ENCODE results near the gene LRRC75A. TPM values are rescaled to one million over a fixed set of nuclear protein-coding genes. Genes with fewer than 3 reads are reported as not detected.
"Not testable (repeated sequence)": the region's sequence is repeated elsewhere in the genome, so short reads cannot be mapped to it uniquely, and the experiment has no call there.

LRRC75A gene
- total and polyA plus RNA-seq, 2 of the 8 experiments (the other 6 are each of a cell fraction or from before 2014, with no cell fraction given), result 9.7 to 9.9 TPM

DNA sequence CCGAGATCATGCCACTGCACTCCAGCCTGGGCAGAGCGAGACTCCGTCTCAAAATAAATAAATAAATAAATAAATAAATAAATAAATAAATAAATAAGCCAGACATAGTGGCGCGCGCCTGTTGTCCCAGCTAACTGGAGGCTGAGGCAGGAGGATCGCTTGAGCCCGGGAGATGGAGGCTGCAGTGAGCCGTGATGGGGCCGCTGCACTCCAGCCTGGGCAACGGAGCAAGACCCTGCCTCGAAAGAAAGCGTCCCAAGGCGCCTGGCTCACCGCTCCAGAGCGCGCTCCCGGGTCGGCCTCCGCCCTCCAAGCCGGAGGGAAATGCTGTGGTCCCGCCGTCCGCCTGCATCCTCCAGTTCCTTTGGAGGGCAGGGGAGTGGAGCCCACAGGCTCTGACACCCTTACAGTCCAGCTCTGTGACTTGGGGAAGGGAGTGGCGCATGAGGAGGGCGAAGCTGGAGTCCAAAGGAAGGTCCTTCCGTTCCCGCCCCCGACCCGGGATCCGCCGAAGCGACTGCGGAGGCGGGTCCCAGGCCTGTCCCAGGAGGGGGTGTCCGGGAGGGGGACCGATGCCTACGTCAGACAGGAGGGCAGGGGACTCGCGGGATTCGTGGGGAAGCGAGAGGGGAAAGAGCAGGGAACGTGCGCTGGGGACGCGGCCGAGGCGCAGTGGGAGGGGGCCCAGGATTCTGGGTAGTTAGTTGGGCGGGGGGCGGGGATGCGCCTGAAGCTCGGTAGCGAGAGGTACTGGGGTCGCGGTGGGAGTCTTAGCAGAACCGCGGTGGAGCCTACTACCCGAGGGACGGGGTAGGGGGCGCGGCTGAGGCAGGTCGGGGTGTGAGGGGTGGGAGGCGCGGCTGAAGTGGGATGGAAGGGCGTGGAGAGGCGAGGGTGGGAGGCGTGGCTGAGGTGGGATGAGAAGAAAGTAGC lies 85.0 kb downstream of the LRRC75A start (continued):
- TF ChIP-seq BRCA1 (IDR thresholded peaks at IDR 0.05; ENCODE audit: low read depth, low read length), result peak; percentile 29
- TF ChIP-seq CHD1 (IDR thresholded peaks at IDR 0.05; ENCODE audit: low read depth, low read length), result no peak

DNA sequence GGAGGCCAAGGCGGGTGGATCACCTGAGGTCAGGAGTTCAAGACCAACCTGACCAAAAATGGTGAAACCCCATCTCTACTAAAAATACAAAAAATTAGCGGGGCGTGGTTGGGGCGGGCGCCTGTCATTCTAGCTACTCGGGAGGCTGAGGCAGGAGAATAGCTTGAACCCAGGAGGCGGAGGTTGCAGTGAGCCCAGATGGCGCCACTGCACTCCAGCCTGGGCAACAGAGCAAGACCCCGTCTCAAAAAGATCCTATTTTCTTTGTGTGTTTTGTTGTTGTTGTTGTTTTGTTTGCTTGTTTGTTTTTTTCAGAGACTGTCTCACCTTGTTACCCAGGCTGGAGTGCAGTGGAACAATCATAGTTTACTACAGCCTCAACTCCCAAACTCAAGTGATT lies 88.1 kb downstream of the LRRC75A start:
- H3K27ac ChIP-seq (ENCODE audit: low read depth, low read length); FAIRE-seq; H2BK15ac ChIP-seq (ENCODE audit: low read length); H3K14ac ChIP-seq (ENCODE audit: insufficient read length); H3K9ac ChIP-seq (replicated peaks in 1 of 4; ENCODE audit: extremely low read depth in 1 of 4, low read depth in 3 of 4, low read length in 3 of 4); H2AK5ac ChIP-seq (ENCODE audit: low read depth, low read length); H4K5ac ChIP-seq (ENCODE audit: insufficient read length, low read depth, low read length); H3K23ac ChIP-seq (ENCODE audit: insufficient read length); H3K4me1 ChIP-seq (replicated peaks in 1 of 4; ENCODE audit: control insufficient read depth in 3 of 4, insufficient read depth in 4 of 4, low read length in 3 of 4); H2BK120ac ChIP-seq (replicated peaks; ENCODE audit: low read depth, low read length); H3K36me3 ChIP-seq (ENCODE audit: control insufficient read depth in 2 of 4, insufficient read depth in 4 of 4, low read length in 3 of 4); H3K18ac ChIP-seq (ENCODE audit: extremely low read depth, low read length); H3K9me3 ChIP-seq (ENCODE audit: insufficient read depth in 2 of 2, low read depth in 1 of 2, low read length in 1 of 2); H4K8ac ChIP-seq (ENCODE audit: extremely low read depth, insufficient read depth, low read length); H2AFZ ChIP-seq (ENCODE audit: low read length); H3K79me2 ChIP-seq (ENCODE audit: control insufficient read depth in 1 of 2, insufficient read depth in 2 of 2, low read length in 2 of 2); DNase-seq (ENCODE audit: low read depth in 1 of 2, low spot score in 2 of 2); H3K79me1 ChIP-seq (ENCODE audit: low read depth, low read length); H4K91ac ChIP-seq (replicated peaks; ENCODE audit: insufficient read length, low read length); H3K4ac ChIP-seq (replicated peaks; ENCODE audit: insufficient read length, low read depth, low read length); H3K23me2 ChIP-seq (ENCODE audit: low read depth, low read length); H2BK12ac ChIP-seq (ENCODE audit: low read depth, low read length); H2BK20ac ChIP-seq (ENCODE audit: low read length); H3K4me3 ChIP-seq (ENCODE audit: extremely low read depth in 1 of 4, insufficient read depth in 2 of 4, low read depth in 3 of 4, low read length in 4 of 4); H3K56ac ChIP-seq (replicated peaks; ENCODE audit: insufficient read length, low read depth, low read length); H2BK5ac ChIP-seq (ENCODE audit: low read depth, low read length); H3K4me2 ChIP-seq (ENCODE audit: insufficient read depth in 1 of 2, low read depth in 2 of 2, low read length in 2 of 2); H4K20me1 ChIP-seq (replicated peaks in 1 of 2; ENCODE audit: control insufficient read depth in 1 of 2, insufficient read depth in 2 of 2, low read length in 2 of 2); H3K27me3 ChIP-seq (replicated peaks in 1 of 4; ENCODE audit: control insufficient read depth in 3 of 4, extremely low read depth in 1 of 4, insufficient read depth in 3 of 4, low read length in 3 of 4): not testable (repeated sequence)
- 95% methylated on average over 9 of the region's 9 CpGs; no CpG with 5 or more reads in 1 of the 2 experiments for WGBS, 2 experiments (ENCODE audit: extremely low coverage in 1 of 2, insufficient coverage in 1 of 2, insufficient read length in 1 of 2, insufficient replicate concordance in 2 of 2, low coverage in 1 of 2, low lambda C conversion rate in 2 of 2, missing lambda C conversion rate in 1 of 2)
- POLR2A ChIA-PET (ENCODE audit: partially characterized antibody), result interaction anchor here (1.3 to 2.4 kb wide), 2 partner anchors 35 to 40 kb away, joined by 4 to 6 read pairs; no protein-coding TSS in a partner anchor
- CTCF ChIA-PET (ENCODE audit: partially characterized antibody), result interaction anchor here (0.5 to 3.6 kb wide), 5 partner anchors 9 to 118 kb away, joined by 3 to 17 read pairs (median 3); partner anchors contain the start of gene TRPV2

Measured in H1 (cell line).